Endothelial cell of umbilical vein (primary cell): ENCODE results near the gene PHKA2. TPM values are rescaled to one million over a fixed set of nuclear protein-coding genes. Genes with fewer than 3 reads are reported as not detected.

ENCODE experiments used
- BruUV-seq: library from RNA; stranded (reverse); fragments of 400-500 nt; replicated peaks from 2 replicates; lab custom pipeline; 2021; lab: Mats Ljungman, UMichigan
- CTCF ChIA-PET: fragments of 300-600, 350-600 bp; sonication (Branson Sonifier 250); formaldehyde crosslinking; loops from one replicate; lab custom pipeline; 2021; ENCODE audit warnings: antibody characterized with exemption, inconsistent platforms; lab: Charles Lee
- POLR2A ChIA-PET: fragments of 300-600, 350-600 bp; sonication (Branson Sonifier 250); formaldehyde crosslinking; loops from one replicate; lab custom pipeline; 2021; ENCODE audit warnings: antibody characterized with exemption, inconsistent platforms; lab: Charles Lee
- DNase-seq: peaks from one replicate; pipeline ENCODE4 v3.0.0-alpha.2; 2011; ENCODE audit warnings: low read depth, low spot score
- FAIRE-seq: peaks from 2 replicates; lab custom pipeline; 2011; peaks lifted over from hg19 to GRCh38; lab: Jason Lieb, UNC
- H2AFZ ChIP-seq: 2 replicates; pipeline ENCODE4 v1.6.0; 2012; ENCODE audit warnings: low read depth, low read length, control low read depth, inconsistent platforms
- H3K27ac ChIP-seq: 2 replicates; pipeline ENCODE4 v1.5.1; 2011; ENCODE audit warnings: low read depth, mild to moderate bottlenecking, control low read depth, low read length, moderate library complexity; ENCODE audit not compliant: insufficient read depth
- H3K27me3 ChIP-seq, 2 experiments: 2 replicates each; pipeline versions ENCODE4 v1.6.0 to v1.6.1; 2011; ENCODE audit warnings: low read length in 2 of 2, mixed read lengths in 1 of 2; ENCODE audit not compliant: control insufficient read depth in 2 of 2, insufficient read depth in 2 of 2
- H3K36me3 ChIP-seq, 2 experiments: 2 replicates in 1 of 2; 3 replicates in 1 of 2; pipeline ENCODE4 v1.5.1; 2011; ENCODE audit warnings: low read length in 2 of 2, mild to moderate bottlenecking in 1 of 2, moderate library complexity in 1 of 2; ENCODE audit not compliant: control insufficient read depth in 2 of 2, insufficient read depth in 2 of 2; ENCODE audit errors: extremely low read depth in 1 of 2
- H3K4me1 ChIP-seq: 3 replicates; pipeline ENCODE4 v1.5.1; 2011; ENCODE audit warnings: mild to moderate bottlenecking, low read length; ENCODE audit not compliant: control insufficient read depth, insufficient read depth; ENCODE audit errors: extremely low read depth
- H3K4me2 ChIP-seq: 2 replicates; pipeline ENCODE4 v1.6.1; 2011; ENCODE audit warnings: low read length, control low read depth, mixed read lengths; ENCODE audit not compliant: insufficient read depth
- H3K4me3 ChIP-seq, 3 experiments: fragments of 200-600 bp in 1 of 3; sonication (generic), shearing (Covaris generic) in 1 of 3; replicated peaks in 1 of 3; 2 replicates each; pipeline ENCODE4 v1.5.1; 2011 to 2016; ENCODE audit warnings: control low read depth in 3 of 3, low read length in 3 of 3, mild to moderate bottlenecking in 2 of 3, inconsistent platforms in 1 of 3, low read depth in 1 of 3, moderate library complexity in 1 of 3; ENCODE audit not compliant: insufficient read depth in 1 of 3
- H3K79me2 ChIP-seq: 2 replicates; pipeline ENCODE4 v1.6.0; 2012; ENCODE audit warnings: low read length, inconsistent platforms; ENCODE audit not compliant: control insufficient read depth, insufficient read depth
- H3K9ac ChIP-seq: replicated peaks from 2 replicates; pipeline ENCODE3; 2011; ENCODE audit warnings: low read length, control low read depth; ENCODE audit not compliant: insufficient read depth; ENCODE audit errors: extremely low read depth
- H3K9me1 ChIP-seq: replicated peaks from 3 replicates; pipeline ENCODE4 v1.6.0; 2011; ENCODE audit warnings: mild to moderate bottlenecking, low read length; ENCODE audit not compliant: control insufficient read depth, insufficient read depth; ENCODE audit errors: extremely low read depth
- H3K9me3 ChIP-seq: replicated peaks from 2 replicates; pipeline ENCODE4 v1.5.1; 2012; ENCODE audit warnings: low read length, inconsistent platforms; ENCODE audit not compliant: control insufficient read depth, insufficient read depth
- H4K20me1 ChIP-seq: replicated peaks from 2 replicates; pipeline ENCODE3; 2011; ENCODE audit warnings: mild to moderate bottlenecking, low read length; ENCODE audit not compliant: control insufficient read depth, insufficient read depth; ENCODE audit errors: extremely low read depth
- EZH2 ChIP-seq: IDR thresholded peaks from 2 replicates; pipeline ENCODE4 v1.6.1; 2012; ENCODE audit warnings: borderline replicate concordance, low read depth, mild to moderate bottlenecking, moderate library complexity, low read length, inconsistent platforms; ENCODE audit not compliant: severe bottlenecking
- FOS ChIP-seq: IDR thresholded peaks from 2 replicates; pipeline ENCODE4 v1.6.1; 2011; ENCODE audit warnings: mild to moderate bottlenecking, low read length, moderate library complexity, borderline replicate concordance; ENCODE audit not compliant: insufficient read depth
- GATA2 ChIP-seq: IDR thresholded peaks from 2 replicates; pipeline ENCODE4 v1.7.0; 2011; ENCODE audit warnings: low read depth, mild to moderate bottlenecking, moderate library complexity, mixed read lengths, low read length; ENCODE audit not compliant: insufficient read length, insufficient read depth
- JUN ChIP-seq: IDR thresholded peaks from 2 replicates; pipeline ENCODE4 v1.6.1; 2011; ENCODE audit warnings: borderline replicate concordance, low read depth; ENCODE audit not compliant: insufficient read length, insufficient read depth
- MYC ChIP-seq: IDR thresholded peaks from one replicate; pipeline ENCODE4 v1.6.1; 2011; ENCODE audit warnings: mild to moderate bottlenecking, low read depth, low read length
- POLR2A ChIP-seq: IDR thresholded peaks from 2 replicates; pipeline ENCODE4 v1.6.1; 2012; ENCODE audit warnings: low read depth, mild to moderate bottlenecking, control low read depth, low read length
- POLR2AphosphoS5 ChIP-seq: IDR thresholded peaks from 2 replicates; pipeline ENCODE4 v1.6.1; 2012; ENCODE audit warnings: low read depth, mild to moderate bottlenecking, control low read depth, low read length, moderate library complexity; ENCODE audit not compliant: insufficient read depth
- dilution Hi-C: fragments of 300-500 bp; cut with MboI; formaldehyde crosslinking; loops from one replicate; pipeline ENCODE4 v1.15.0; 2019; ENCODE audit warnings: low sequenced_read_pairs; ENCODE audit not compliant: extremely low pct_ligation_motif_present
- intact Hi-C: fragments of 100-400 bp; cut with micrococcal nuclease; formaldehyde crosslinking; loops from one replicate; pipeline ENCODE4 v1.10.0; 2022
- polyA plus RNA-seq, 4 experiments: library from polyadenylated mRNA; depleted of rRNA in 3 of 4; stranded (reverse) in 3 of 4; unstranded in 1 of 4; fragments of >200 nt; gene quantifications; 2 replicates each; pipeline versions ENCODE4 v1.2.1 to v1.2.3, GENCODE V29; 2011 to 2012; ENCODE audit warnings: missing spikeins in 1 of 4
- total RNA-seq: library from RNA; stranded (reverse); gene quantifications from 2 replicates; pipeline ENCODE4 v1.2.3, GENCODE V29; 2021
- TF ChIP-seq, protein P1 (sequence below): IDR thresholded peaks from 2 replicates; pipeline ENCODE4 v1.6.1; 2011; ENCODE audit not compliant: insufficient read depth, insufficient read length
- TF ChIP-seq, protein P2 (sequence below), 2 donors: IDR thresholded peaks; 1 replicate in 1 of 2; 2 replicates in 1 of 2; pipeline ENCODE4 v1.5.1; 2011; ENCODE audit warnings: low read length in 2 of 2, mild to moderate bottlenecking in 2 of 2, moderate library complexity in 2 of 2, control low read depth in 1 of 2, inconsistent platforms in 1 of 2, low read depth in 1 of 2; ENCODE audit not compliant: insufficient read depth in 1 of 2; ENCODE audit errors: extremely low read depth in 1 of 2

The PHKA2 gene
- total and polyA plus RNA-seq, 2 donors (not counting 3 experiments of a cell fraction or from before 2014, with no cell fraction given) = 16.7 to 17.1 TPM

DNA sequence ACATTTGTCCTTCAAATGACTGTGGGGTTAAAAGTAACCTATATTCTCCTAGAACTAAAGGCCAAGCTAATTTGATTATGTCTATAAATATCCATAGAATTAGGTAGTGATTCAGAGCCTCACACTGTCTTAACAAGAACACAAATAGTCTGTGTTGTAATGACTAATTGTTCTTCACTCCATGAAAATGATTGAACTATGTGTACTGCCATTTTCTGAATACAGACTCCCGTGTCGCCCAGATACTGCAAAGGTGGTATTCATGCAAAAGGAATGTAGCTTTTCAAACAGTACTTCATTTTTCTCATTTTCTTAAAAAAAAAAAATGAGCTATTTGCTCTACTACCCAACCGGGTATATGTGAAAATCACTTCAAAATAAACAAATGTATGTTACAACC is 11.3 kb upstream of the PHKA2 start:
- CTCF ChIA-PET = interaction anchor here (0.9 to 1.7 kb wide), 5 partner anchors 10 to 641 kb away, joined by 3 to 4 read pairs (median 3); partner anchors contain the start of gene SCML2
- Histone ChIP-seq H2AFZ (no peak overlapping the region), H3K9me3 (no peaks in the 10 kb centered on the region), H3K9ac (no peak overlapping the region), H3K9me1 (no peaks in the 10 kb centered on the region), H3K79me2 (no peaks in the 10 kb centered on the region), H3K4me3 (no peak overlapping the region), H3K27ac (no peak overlapping the region), H3K36me3 (no peaks in the 10 kb centered on the region), H3K4me2 (no peak overlapping the region), H3K4me1 (peaks cover 2% of the 10 kb centered on the region), H4K20me1 (no peaks in the 10 kb centered on the region), H3K27me3 (no peaks in the 10 kb centered on the region)
- intact Hi-C loops (no loop called here), dilution Hi-C loops (no loop called here)
- TF ChIP-seq GATA2 = no peak
- TF ChIP-seq, protein P1, sequence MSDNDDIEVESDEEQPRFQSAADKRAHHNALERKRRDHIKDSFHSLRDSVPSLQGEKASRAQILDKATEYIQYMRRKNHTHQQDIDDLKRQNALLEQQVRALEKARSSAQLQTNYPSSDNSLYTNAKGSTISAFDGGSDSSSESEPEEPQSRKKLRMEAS = no peak
- TF ChIP-seq MYC = no peak
- no peak for TF ChIP-seq EZH2
- no peak for TF ChIP-seq POLR2AphosphoS5
- no peak for TF ChIP-seq POLR2A
- TF ChIP-seq FOS = no peak
- TF ChIP-seq, protein P2, sequence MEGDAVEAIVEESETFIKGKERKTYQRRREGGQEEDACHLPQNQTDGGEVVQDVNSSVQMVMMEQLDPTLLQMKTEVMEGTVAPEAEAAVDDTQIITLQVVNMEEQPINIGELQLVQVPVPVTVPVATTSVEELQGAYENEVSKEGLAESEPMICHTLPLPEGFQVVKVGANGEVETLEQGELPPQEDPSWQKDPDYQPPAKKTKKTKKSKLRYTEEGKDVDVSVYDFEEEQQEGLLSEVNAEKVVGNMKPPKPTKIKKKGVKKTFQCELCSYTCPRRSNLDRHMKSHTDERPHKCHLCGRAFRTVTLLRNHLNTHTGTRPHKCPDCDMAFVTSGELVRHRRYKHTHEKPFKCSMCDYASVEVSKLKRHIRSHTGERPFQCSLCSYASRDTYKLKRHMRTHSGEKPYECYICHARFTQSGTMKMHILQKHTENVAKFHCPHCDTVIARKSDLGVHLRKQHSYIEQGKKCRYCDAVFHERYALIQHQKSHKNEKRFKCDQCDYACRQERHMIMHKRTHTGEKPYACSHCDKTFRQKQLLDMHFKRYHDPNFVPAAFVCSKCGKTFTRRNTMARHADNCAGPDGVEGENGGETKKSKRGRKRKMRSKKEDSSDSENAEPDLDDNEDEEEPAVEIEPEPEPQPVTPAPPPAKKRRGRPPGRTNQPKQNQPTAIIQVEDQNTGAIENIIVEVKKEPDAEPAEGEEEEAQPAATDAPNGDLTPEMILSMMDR (IDR thresholded peaks at IDR 0.05; ENCODE audit: extremely low read depth in 1 of 2, insufficient read depth in 1 of 2, low read depth in 1 of 2, low read length in 2 of 2) = no peak
- no peak for TF ChIP-seq JUN
- FAIRE-seq (no peak), DNase-seq (peak; percentile 22)
- no TSS peak for BruUV-seq
- POLR2A ChIA-PET = no interaction called here
